Measurements from ENCODE around the gene CBARP.
"Not testable (repeated sequence)": the region's sequence is repeated elsewhere in the genome, so short reads cannot be mapped to it uniquely, and the experiment has no call there.

The CBARP gene

DNA sequence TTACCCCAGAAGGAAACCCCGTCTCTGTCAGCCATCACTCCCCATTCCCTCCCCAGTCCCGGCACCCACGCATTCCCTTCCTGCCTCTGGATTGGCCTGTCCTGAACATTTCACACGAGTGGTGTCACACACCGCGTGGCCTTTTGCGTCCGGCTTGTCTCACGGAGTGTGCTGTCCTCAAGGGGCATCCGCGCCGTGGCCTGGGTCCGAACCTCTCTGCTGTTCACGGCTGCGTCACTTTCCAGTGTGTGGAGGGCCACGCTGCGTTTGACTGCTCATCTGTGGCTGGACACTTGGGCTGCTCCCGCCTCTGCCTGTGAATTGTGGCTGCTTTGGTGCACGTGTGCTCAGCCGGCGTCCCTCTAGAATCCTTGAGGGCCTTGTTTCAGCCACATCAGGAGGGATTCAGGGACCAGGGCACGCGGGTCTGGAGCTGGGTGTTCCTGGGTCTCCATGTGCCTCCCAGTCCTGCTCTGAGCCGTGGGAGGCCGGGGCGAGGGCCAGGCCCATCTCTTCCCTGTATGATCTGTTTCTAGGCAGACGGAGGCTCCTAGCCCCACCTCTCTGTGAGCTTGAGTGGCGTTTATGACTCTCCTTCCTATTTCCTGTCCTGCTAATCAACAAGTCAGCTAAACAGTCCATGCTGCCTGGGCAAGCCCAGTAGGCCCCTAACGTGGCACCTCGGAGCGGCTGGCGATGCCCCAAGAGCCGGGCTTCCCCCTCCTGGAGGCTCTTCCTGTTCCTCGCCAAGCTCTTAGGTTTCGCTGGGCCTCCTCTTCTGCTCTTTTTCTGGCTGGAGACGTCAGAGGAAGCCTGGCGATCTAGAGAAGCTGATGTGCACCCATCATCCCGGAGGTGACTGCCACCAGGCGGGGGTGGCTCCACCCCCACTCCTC is 24.2 kb downstream of the CBARP start:
- DNase-seq (ENCODE audit: low spot score), result no peak

DNA sequence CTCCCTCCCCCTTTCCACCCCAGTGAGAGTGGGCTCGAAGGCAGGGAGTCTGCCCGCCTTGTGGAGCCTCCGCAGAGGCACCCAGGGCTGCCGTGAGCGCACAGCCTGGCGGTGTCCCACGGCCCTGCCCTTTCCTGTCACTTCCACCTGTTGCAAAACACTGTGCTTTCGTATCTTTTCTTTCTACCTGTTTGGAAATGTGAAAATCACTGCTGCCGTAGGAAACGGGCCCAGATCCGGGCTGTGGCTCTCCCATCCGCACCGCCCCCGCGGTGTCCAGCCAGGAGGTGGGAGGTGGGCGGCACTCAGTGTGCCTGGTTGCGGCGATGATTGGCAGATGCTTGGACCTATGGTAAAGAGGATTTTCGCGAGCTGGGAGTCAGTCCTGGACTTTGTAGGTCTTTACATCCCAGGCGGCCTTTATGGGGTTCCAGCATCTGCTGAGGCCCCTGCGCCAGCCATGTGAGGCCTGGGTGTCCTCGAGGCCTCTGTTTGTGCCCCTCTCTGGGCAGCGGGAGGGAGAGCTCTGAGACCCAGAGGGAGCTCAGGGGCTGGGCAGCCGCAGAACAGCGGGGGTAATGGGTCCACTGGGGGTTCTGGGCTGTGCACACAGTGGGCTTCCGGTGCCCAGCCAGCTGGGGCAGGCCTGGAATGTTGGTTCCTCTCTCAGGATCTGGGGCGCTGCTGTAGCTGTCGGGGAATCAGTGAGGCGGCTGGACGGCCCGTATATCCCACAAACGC is 26.1 kb downstream of the CBARP start:
- DNase-seq (ENCODE audit: low spot score), result no peak

DNA sequence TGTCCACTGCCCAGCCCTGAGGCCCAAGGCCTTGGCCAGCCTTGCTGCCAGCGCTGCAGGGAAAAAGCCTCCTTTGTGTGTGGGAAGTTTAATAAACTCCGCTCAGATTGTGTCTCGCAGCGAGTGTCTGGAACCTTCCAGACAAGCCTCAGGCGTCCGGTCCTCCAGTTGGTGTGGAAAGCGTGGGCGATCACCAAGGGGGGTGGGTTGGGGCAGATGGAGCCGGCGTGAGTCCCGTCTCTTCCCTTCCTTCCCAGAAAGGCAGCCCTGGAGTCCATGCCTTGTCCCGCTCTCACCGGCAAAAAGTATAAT is 27.6 kb downstream of the CBARP start:
- DNase-seq (ENCODE audit: low spot score), result no peak

DNA sequence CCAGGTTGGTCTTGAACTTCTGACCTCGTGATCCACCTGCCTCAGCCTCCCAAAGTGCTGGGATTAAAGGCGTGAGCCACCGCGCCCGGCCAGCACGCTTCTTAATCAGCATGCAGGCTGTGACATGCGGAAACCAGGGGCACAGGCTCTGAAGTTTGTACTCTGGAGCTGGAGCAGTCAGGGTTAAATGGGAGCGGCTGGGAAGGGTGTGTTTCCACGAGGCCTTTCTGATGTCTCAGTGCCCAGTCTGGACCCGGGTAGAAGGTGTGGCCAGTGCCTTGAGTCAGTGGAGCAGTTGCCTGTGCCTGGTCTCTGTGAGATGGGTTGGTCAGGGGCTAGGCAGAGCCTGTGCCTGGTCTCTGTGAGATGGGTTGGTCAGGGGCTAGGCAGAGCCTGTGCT is 29.0 kb downstream of the CBARP start:
- DNase-seq (ENCODE audit: low spot score), result peak; percentile 91

DNA sequence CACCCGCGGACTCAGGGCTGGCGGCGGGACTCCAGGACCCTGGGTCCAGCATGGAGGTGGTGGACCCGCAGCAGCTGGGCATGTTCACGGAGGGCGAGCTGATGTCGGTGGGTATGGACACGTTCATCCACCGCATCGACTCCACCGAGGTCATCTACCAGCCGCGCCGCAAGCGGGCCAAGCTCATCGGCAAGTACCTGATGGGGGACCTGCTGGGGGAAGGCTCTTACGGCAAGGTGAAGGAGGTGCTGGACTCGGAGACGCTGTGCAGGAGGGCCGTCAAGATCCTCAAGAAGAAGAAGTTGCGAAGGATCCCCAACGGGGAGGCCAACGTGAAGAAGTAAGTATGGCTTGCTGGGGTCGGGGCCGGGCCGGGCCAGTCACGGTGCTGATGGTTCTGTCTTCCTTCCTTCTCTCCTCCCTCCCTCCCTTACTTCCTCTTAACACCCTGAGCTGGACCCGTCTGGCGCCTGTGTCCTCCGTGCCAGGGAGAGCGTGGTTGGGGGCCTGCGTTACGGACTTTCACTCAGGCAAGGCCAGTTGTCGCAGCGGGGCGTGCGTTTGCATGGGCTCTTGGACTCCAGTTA is 30.8 kb downstream of the CBARP start:
- no peak for DNase-seq (ENCODE audit: low spot score)

DNA sequence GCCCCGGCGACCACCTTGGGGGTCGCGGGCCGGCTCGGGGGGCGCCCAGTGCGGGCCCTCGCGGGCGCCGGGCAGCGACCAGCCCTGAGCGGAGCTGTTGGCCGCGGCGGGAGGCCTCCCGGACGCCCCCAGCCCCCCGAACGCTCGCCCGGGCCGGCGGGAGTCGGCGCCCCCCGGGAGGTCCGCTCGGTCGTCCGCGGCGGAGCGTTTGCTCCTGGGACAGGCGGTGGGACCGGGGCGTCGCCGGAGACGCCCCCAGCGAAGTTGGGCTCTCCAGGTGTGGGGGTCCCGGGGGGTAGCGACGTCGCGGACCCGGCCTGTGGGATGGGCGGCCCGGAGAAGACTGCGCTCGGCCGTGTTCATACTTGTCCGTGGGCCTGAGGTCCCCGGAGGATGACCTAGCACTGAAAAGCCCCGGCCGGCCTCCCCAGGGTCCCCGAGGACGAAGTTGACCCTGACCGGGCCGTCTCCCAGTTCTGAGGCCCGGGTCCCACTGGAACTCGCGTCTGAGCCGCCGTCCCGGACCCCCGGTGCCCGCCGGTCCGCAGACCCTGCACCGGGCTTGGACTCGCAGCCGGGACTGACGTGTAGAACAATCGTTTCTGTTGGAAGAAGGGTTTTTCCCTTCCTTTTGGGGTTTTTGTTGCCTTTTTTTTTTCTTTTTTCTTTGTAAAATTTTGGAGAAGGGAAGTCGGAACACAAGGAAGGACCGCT is 31.5 kb downstream of the CBARP start:
- DNase-seq (ENCODE audit: low spot score), result no peak

DNA sequence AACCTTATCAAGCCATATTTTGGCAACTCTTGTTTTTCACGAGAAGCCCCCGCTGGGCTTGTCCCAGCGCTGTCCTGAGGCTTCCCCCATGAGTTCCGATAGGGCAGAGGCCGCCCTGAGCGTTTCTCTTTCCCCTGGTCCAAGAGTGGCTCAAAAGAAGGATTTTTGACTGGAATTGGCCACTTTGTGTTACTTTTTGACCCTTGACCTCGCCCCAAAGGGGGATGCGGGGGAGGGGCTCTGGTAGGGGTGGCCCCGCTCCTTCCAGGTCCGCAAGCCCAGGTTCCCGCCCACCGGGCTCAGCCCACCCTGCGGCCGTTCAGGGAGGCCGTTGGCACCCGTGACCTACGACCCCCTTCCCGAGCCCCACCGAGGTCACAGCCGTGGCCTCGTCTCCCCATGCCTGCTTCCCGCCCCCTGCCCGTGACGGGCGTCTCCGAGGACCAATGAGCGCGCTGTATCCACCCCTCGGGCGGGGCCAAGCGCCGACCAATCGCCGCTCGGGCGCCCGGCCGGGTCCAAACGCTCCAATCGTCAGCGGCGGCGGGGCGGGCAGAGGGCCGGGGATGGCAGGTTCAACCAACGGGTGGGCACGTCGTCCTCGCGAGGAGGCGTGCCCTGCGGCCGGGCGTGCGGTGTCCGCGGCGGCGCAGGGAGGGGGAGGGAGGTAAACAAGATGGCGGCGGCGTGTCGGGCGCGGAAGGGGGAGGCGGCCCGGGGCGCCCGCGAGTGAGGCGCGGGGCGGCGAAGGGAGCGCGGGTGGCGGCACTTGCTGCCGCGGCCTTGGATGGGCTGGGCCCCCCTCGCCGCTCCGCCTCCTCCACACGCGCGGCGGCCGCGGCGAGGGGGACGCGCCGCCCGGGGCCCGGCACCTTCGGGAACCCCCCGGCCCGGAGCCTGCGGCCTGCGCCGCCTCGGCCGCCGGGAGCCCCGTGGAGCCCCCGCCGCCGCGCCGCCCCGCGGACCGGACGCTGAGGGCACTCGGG is 32.4 kb downstream of the CBARP start, which contains the start of gene STK11:
Gene STK11, plus strand, starts transcription at position 665 of the 986 bp plus-strand sequence. CDS start 1,136 bp downstream, outside the sequence.
- DNase-seq (ENCODE audit: low spot score), result peak; percentile 98

DNA sequence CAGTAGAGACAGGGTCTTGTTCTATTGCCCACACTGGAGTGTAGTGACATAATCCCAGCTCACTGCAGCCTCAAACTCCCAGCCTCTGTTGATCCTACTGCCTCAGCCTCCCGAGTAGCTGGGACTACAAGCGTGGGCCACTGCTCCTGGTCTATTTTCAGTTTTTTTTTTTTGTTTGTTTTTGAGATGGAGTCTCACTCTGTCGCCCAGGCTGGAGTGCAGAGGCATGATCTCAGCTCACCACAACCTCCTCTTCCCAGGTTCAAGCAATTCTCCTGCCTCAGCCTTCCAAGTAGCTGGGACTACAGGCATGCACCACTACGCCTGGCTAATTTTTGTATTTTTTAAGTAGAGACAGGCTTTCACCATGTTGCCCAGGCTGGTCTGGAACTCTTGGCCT is 37.2 kb downstream of the CBARP start:
- not testable (repeated sequence) for DNase-seq (ENCODE audit: low spot score)

DNA sequence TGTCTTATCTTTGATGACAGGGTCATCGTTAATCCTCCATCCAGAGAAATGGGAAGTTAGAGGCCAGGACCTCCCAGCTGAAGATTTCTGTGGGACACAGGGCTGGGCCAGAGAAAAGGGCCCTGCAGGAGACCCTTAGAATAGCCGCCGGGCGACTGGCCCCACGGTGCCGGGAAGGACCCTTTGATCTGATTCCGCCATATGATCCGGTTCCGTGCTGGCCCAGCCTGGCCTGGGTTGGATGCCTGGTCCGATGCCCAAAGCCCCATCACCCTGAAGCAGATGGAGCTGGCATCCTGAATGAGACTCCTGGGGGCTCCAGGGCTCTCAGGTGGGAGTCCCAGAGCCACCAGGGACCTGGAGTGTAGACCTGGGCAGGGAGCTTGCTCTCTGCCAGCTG is 38.3 kb downstream of the CBARP start:
- no peak for DNase-seq (ENCODE audit: low spot score)

DNA sequence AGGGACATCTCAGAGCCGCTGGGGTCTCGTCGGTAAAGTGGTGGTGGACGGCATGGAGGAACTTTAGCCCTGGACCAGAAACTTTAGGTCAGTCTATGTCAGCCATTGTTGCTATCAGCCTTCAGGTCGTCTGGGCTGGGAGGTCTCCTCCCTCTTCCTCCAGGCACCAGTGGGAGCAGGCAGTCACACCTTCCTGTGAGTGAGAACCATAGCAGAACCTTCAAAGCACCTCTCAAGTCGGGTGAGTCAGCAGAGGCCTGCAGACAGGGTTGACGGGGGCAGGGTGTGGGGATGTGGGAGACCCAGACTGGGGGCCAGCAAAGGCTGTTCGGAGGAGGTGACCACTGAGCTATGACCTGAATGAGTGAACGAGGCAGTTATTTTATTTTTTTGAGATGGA is 48.4 kb downstream of the CBARP start:
- DNase-seq (ENCODE audit: low spot score), result no peak

DNA sequence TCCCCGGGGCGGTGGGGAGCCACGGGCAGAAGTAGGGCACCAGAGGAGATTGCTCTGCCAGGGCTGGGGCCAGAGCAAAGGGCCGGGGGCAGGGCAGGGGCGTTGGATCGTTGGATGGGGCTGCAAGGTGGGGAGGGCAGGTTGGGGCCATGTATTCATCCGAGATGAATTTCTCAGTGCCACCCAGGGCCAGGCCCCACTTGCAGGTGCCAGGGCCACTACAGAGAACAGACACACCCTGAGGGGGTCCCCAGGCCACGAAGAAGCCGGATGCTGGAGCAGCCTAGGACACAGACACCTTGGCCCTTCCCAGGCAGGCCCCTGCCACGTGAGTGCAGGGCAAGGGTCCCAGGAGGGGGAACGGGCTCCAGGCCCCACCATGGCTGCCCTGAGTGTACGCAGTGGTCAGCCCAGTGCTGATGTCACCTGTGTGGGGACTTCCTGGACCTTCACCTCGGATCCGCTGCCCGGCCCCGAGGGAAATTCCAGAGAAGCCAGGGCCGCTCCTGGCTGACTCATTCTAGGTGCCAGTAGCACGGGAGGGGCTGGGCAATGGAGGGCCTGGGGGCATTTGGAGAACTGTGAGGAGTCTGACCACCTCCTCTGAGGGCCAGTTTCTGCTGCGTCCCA is 54.1 kb downstream of the CBARP start:
- peak; percentile 79 for DNase-seq (ENCODE audit: low spot score)

DNA sequence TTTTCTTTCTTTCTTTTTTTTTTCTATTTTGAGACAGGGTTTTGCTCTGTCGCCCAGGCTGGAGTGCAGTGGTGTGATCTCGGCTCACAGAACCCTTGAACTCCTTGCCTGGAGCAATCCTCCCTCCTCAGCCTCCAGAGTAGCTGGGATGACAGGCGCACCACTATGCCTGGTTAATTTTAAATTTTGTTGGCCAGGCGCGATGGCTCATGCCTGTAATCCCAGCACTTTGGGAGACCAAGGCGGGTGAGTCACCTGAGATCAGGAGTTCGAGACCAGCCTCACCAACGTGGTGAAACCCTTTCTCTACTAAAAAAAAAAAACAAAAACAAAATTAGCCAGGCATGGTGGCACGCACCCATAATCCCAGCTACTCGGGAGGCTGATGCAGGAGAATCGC is 55.1 kb downstream of the CBARP start:
- no peak for DNase-seq (ENCODE audit: low spot score)

DNA sequence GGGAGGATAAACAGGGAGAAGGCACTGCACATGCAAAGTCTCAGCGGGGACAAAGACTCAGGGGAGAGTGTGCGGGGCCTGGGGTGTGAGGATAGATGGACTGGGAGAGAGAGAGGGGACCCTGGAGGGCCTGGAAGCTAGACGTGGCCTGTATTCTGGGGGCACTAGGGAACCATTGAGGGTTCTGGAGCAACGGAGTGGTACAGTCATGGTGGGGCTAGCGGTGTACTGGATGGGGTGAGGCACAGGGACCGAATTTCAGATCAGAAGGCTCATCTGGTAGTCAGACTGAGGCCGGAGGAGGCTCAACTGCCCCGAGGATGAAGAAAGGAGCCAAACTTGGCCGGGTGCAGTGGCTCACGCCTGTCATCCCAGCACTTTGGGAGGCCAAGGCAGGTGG is 55.7 kb downstream of the CBARP start:
- no peak for DNase-seq (ENCODE audit: low spot score)

DNA sequence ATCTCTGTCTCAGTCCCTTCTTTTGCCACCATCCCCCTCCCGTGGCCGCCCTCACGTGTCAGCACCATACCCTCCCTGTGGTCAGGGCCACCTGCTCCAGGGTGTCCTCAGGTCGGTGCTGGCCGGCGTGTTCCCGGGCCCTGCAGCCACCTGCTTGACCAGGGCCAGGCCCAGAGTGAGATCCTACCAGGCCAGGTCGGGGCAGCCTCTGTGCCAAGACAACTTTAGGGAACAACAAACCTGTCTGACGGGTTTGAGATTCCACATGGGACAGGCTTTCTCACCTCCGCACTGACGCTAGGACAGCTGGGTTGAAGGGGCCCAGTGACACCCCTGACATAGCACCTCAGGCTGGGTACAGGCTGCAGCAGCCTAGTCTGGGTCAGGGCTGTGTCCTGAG is 56.2 kb downstream of the CBARP start:
- DNase-seq (ENCODE audit: low spot score), result no peak
